ENCODE data around the gene THSD7B.

Gene THSD7B

GRCh38 chr2:137167651-137168050 is 402.3 kb downstream of the THSD7B start:
- DNase-seq: no peak

GRCh38 chr2:137168552-137168951 is 403.2 kb downstream of the THSD7B start:
- DNase-seq: no peak

GRCh38 chr2:137172162-137172561 is 406.8 kb downstream of the THSD7B start:
- no peak for DNase-seq

- DNase-seq: peak; percentile 0
These were observed 408.1 kb downstream of the THSD7B start for GRCh38 chr2:137173463-137173862.

- DNase-seq: no peak
These were observed 409.9 kb downstream of the THSD7B start for GRCh38 chr2:137175246-137175645.

- DNase-seq: no peak
These were observed 413.6 kb downstream of the THSD7B start for GRCh38 chr2:137178951-137179377.

GRCh38 chr2:137179542-137179941 is 414.2 kb downstream of the THSD7B start:
- no peak for DNase-seq

- no peak for DNase-seq
These were observed 414.7 kb downstream of the THSD7B start for GRCh38 chr2:137180012-137180411.

- DNase-seq: no peak
These were observed 416.0 kb downstream of the THSD7B start for GRCh38 chr2:137181370-137181769.

GRCh38 chr2:137182071-137182470 is 416.7 kb downstream of the THSD7B start:
- DNase-seq: no peak

GRCh38 chr2:137183206-137183898 is 418.0 kb downstream of the THSD7B start:
- no peak for DNase-seq

GRCh38 chr2:137185378-137186078 is 420.2 kb downstream of the THSD7B start:
- no peak for DNase-seq

- DNase-seq: no peak
These were observed 421.9 kb downstream of the THSD7B start for GRCh38 chr2:137187216-137187615.

- no peak for DNase-seq
These were observed 425.3 kb downstream of the THSD7B start for GRCh38 chr2:137190411-137191195.

GRCh38 chr2:137192366-137193310 is 427.3 kb downstream of the THSD7B start:
- DNase-seq: no peak

GRCh38 chr2:137193401-137193800 is 428.1 kb downstream of the THSD7B start:
- no peak for DNase-seq

GRCh38 chr2:137194111-137194510 is 428.8 kb downstream of the THSD7B start:
- no peak for DNase-seq

GRCh38 chr2:137199751-137200150 is 434.4 kb downstream of the THSD7B start:
- no peak for DNase-seq

- no peak for DNase-seq
These were observed 437.0 kb downstream of the THSD7B start for GRCh38 chr2:137202318-137202717.

GRCh38 chr2:137205324-137205723 is 440.0 kb downstream of the THSD7B start:
- DNase-seq: no peak

- DNase-seq: no peak
These were observed 440.7 kb downstream of the THSD7B start for GRCh38 chr2:137206069-137206468.

GRCh38 chr2:137207030-137207429 is 441.7 kb downstream of the THSD7B start:
- DNase-seq: no peak

All from hematopoietic multipotent progenitor cell treated with erythropoietin and hydrocortisone succinate and interleukin-3 and kit ligand, for 4 days (in vitro differentiated cells).